NAMALWA (cell line): Measurements from ENCODE around the gene CCNB3.
A peak's percentile ranks its signal among the peaks of the same experiment; 100 is the strongest.
"Not testable (repeated sequence)": the region's sequence is repeated elsewhere in the genome, so short reads cannot be mapped to it uniquely, and the experiment has no call there.

Source experiments
- DNase-seq: peaks from one replicate; pipeline ENCODE4 v3.0.0-alpha.2; 2015; ENCODE audit warnings: low spot score

The CCNB3 gene

GRCh38 chrX:50204364-50204899, at the start of gene CCNB3:
Gene CCNB3 (plus strand): TSS chrX:50204765. CDS start chrX:50285164, 80,399 bp downstream.
- peak; percentile 72 for DNase-seq

- DNase-seq: no peak
These were observed 46.9 kb upstream of the CCNB3 start for GRCh38 chrX:50157545-50158135.

- no peak for DNase-seq
These were observed 46.0 kb upstream of the CCNB3 start for GRCh38 chrX:50158593-50158992.

GRCh38 chrX:50161127-50161526, 43.4 kb upstream of the CCNB3 start:
- no peak for DNase-seq

- no peak for DNase-seq
These were observed 38.8 kb upstream of the CCNB3 start for GRCh38 chrX:50165727-50166126.

GRCh38 chrX:50167366-50167765, 37.2 kb upstream of the CCNB3 start:
- DNase-seq: no peak

- DNase-seq: no peak
These were observed 36.3 kb upstream of the CCNB3 start for GRCh38 chrX:50168241-50168687.

- no peak for DNase-seq
These were observed 34.8 kb upstream of the CCNB3 start for GRCh38 chrX:50169717-50170116.

GRCh38 chrX:50180073-50180940, 24.3 kb upstream of the CCNB3 start:
- DNase-seq: peak; percentile 3

GRCh38 chrX:50183891-50184290, 20.7 kb upstream of the CCNB3 start:
- DNase-seq: no peak

GRCh38 chrX:50188859-50189600, 15.5 kb upstream of the CCNB3 start:
- DNase-seq: no peak

GRCh38 chrX:50198348-50198747, 6.2 kb upstream of the CCNB3 start:
- no peak for DNase-seq

- DNase-seq: no peak
These were observed 3.7 kb upstream of the CCNB3 start, which contains the start of gene AKAP4 for GRCh38 chrX:50200907-50201306. Gene AKAP4 (minus strand): TSS chrX:50201007. CDS start chrX:50200889, 118 bp downstream.

GRCh38 chrX:50202539-50202938, 2.0 kb upstream of the CCNB3 start:
- no peak for DNase-seq

GRCh38 chrX:50206753-50207152, 2.2 kb downstream of the CCNB3 start:
- DNase-seq: no peak

GRCh38 chrX:50211510-50211909, 6.9 kb downstream of the CCNB3 start:
- peak; percentile 33 for DNase-seq

- DNase-seq: no peak
These were observed 76.7 kb downstream of the CCNB3 start for GRCh38 chrX:50281253-50281652.

- no peak for DNase-seq
These were observed 122.7 kb downstream of the CCNB3 start for GRCh38 chrX:50327235-50327634.

GRCh38 chrX:50332668-50333067, 128.1 kb downstream of the CCNB3 start:
- DNase-seq: not testable (repeated sequence)

- DNase-seq: no peak
These were observed 128.7 kb downstream of the CCNB3 start for GRCh38 chrX:50333308-50333707.

GRCh38 chrX:50343917-50344316, 139.4 kb downstream of the CCNB3 start:
- no peak for DNase-seq

- no peak for DNase-seq
These were observed 168.4 kb downstream of the CCNB3 start for GRCh38 chrX:50372966-50373365.
